ENCODE results near the gene NDST1.
A peak's percentile ranks its signal among the peaks of the same experiment; 100 is the strongest.

NDST1 gene

GRCh38 chr5:150582241-150583109, 74.5 kb downstream of the NDST1 start:
- Histone ChIP-seq H3K27me3 (replicated peaks in 2 of 5; ENCODE audit: control insufficient read depth in 4 of 5, insufficient read depth in 5 of 5, low read length in 4 of 5) (no peaks in the 10 kb centered on the region), H3K9me3 (ENCODE audit: control extremely low read depth in 1 of 5, control insufficient read depth in 4 of 5, insufficient read depth in 2 of 5, low read depth in 1 of 5, low read length in 4 of 5) (peaks cover 0 to under 1% (median 0%) of the 10 kb centered on the region in 5 experiments), H3K27ac (ENCODE audit: insufficient read depth in 1 of 2, low read depth in 1 of 2, low read length in 2 of 2, poor library complexity in 1 of 2, severe bottlenecking in 2 of 2) (no peak overlapping the region), H3K36me3 (ENCODE audit: control insufficient read depth in 4 of 4, insufficient read depth in 4 of 4, low read length in 3 of 4) (no peaks in the 10 kb centered on the region), H3K4me1 (ENCODE audit: control extremely low read depth in 1 of 4, control insufficient read depth in 4 of 4, insufficient read depth in 4 of 4, low read length in 3 of 4) (peaks cover 0 to 13% (median 9%) of the 10 kb centered on the region in 4 experiments), H3K4me3 (ENCODE audit: control insufficient read depth in 1 of 7, extremely low read depth in 1 of 7, insufficient read depth in 4 of 7, low read depth in 2 of 7, low read length in 6 of 7) (no peak overlapping the region)
- peak in 2 of 3 donors; percentile 52 to 61 for DNase-seq
- ChIA-PET POLR2A (no interaction called here), CTCF (interaction anchor here (0.7 to 2.5 kb wide), 3 partner anchors 13 to 21 kb away, joined by 3 to 8 read pairs (median 4); no protein-coding TSS in a partner anchor)
- WGBS (ENCODE audit: insufficient coverage) = 0% methylated on average over 7 of the region's 19 CpGs

GRCh38 chr5:150583541-150584225, 75.8 kb downstream of the NDST1 start:
- no peak for DNase-seq
- Histone ChIP-seq H3K27ac (ENCODE audit: insufficient read depth in 1 of 2, low read depth in 1 of 2, low read length in 2 of 2, poor library complexity in 1 of 2, severe bottlenecking in 2 of 2) (no peak overlapping the region), H3K4me3 (ENCODE audit: control insufficient read depth in 1 of 7, extremely low read depth in 1 of 7, insufficient read depth in 4 of 7, low read depth in 2 of 7, low read length in 6 of 7) (no peak overlapping the region), H3K9me3 (ENCODE audit: control extremely low read depth in 1 of 5, control insufficient read depth in 4 of 5, insufficient read depth in 2 of 5, low read depth in 1 of 5, low read length in 4 of 5) (no peaks in the 10 kb centered on the region), H3K36me3 (ENCODE audit: control insufficient read depth in 4 of 4, insufficient read depth in 4 of 4, low read length in 3 of 4) (no peaks in the 10 kb centered on the region), H3K4me1 (ENCODE audit: control extremely low read depth in 1 of 4, control insufficient read depth in 4 of 4, insufficient read depth in 4 of 4, low read length in 3 of 4) (peaks cover 0 to 13% (median 9%) of the 10 kb centered on the region in 4 experiments), H3K27me3 (replicated peaks in 2 of 5; ENCODE audit: control insufficient read depth in 4 of 5, insufficient read depth in 5 of 5, low read length in 4 of 5) (no peaks in the 10 kb centered on the region)
- CTCF ChIA-PET = interaction anchor here (0.5 to 1.2 kb wide), 2 partner anchors 14 to 132 kb away, joined by 3 to 4 read pairs; no protein-coding TSS in a partner anchor
- 93% methylated on average over 9 of the region's 9 CpGs for WGBS (ENCODE audit: insufficient coverage)
- POLR2A ChIA-PET = interaction anchor here (0.7 kb wide), 1 partner anchor 33 kb away, joined by 4 read pairs; no protein-coding TSS in a partner anchor

GRCh38 chr5:150584556-150585335, 76.8 kb downstream of the NDST1 start:
- Histone ChIP-seq H3K4me1 (ENCODE audit: control extremely low read depth in 1 of 4, control insufficient read depth in 4 of 4, insufficient read depth in 4 of 4, low read length in 3 of 4) (peaks cover 0 to 13% (median 9%) of the 10 kb centered on the region in 4 experiments), H3K36me3 (ENCODE audit: control insufficient read depth in 4 of 4, insufficient read depth in 4 of 4, low read length in 3 of 4) (no peaks in the 10 kb centered on the region), H3K27ac (ENCODE audit: insufficient read depth in 1 of 2, low read depth in 1 of 2, low read length in 2 of 2, poor library complexity in 1 of 2, severe bottlenecking in 2 of 2) (no peak overlapping the region), H3K4me3 (ENCODE audit: control insufficient read depth in 1 of 7, extremely low read depth in 1 of 7, insufficient read depth in 4 of 7, low read depth in 2 of 7, low read length in 6 of 7) (no peak overlapping the region), H3K27me3 (replicated peaks in 2 of 5; ENCODE audit: control insufficient read depth in 4 of 5, insufficient read depth in 5 of 5, low read length in 4 of 5) (no peaks in the 10 kb centered on the region), H3K9me3 (ENCODE audit: control extremely low read depth in 1 of 5, control insufficient read depth in 4 of 5, insufficient read depth in 2 of 5, low read depth in 1 of 5, low read length in 4 of 5) (no peaks in the 10 kb centered on the region)
- ChIA-PET POLR2A (no interaction called here), CTCF (interaction anchor here (1.1 kb wide), 1 partner anchor 71 kb away, joined by 3 read pairs; no protein-coding TSS in a partner anchor)
- 95% methylated on average over 9 of the region's 12 CpGs for WGBS (ENCODE audit: insufficient coverage)
- DNase-seq = no peak

- H3K27ac ChIP-seq (ENCODE audit: insufficient read depth in 1 of 2, low read depth in 1 of 2, low read length in 2 of 2, poor library complexity in 1 of 2, severe bottlenecking in 2 of 2) = no peak overlapping the region
- H3K36me3 ChIP-seq (ENCODE audit: control insufficient read depth in 4 of 4, insufficient read depth in 4 of 4, low read length in 3 of 4) = no peaks in the 10 kb centered on the region
- H3K9me3 ChIP-seq (ENCODE audit: control extremely low read depth in 1 of 5, control insufficient read depth in 4 of 5, insufficient read depth in 2 of 5, low read depth in 1 of 5, low read length in 4 of 5) = no peaks in the 10 kb centered on the region
- ChIA-PET CTCF (interaction anchor here (0.9 to 1.1 kb wide), 2 partner anchors 12 to 70 kb away, joined by 3 read pairs; no protein-coding TSS in a partner anchor), POLR2A (no interaction called here)
- peaks cover 0 to 13% (median 9%) of the 10 kb centered on the region in 4 experiments for H3K4me1 ChIP-seq (ENCODE audit: control extremely low read depth in 1 of 4, control insufficient read depth in 4 of 4, insufficient read depth in 4 of 4, low read length in 3 of 4)
- no peak for DNase-seq
- WGBS (ENCODE audit: insufficient coverage) = 72% methylated on average over 9 of the region's 9 CpGs
- H3K27me3 ChIP-seq (replicated peaks in 2 of 5; ENCODE audit: control insufficient read depth in 4 of 5, insufficient read depth in 5 of 5, low read length in 4 of 5) = no peaks in the 10 kb centered on the region
- H3K4me3 ChIP-seq (ENCODE audit: control insufficient read depth in 1 of 7, extremely low read depth in 1 of 7, insufficient read depth in 4 of 7, low read depth in 2 of 7, low read length in 6 of 7) = no peak overlapping the region
These were observed 77.9 kb downstream of the NDST1 start for GRCh38 chr5:150585781-150586341.

- ChIA-PET CTCF (no interaction called here), POLR2A (no interaction called here)
- H3K36me3 ChIP-seq (ENCODE audit: control insufficient read depth in 4 of 4, insufficient read depth in 4 of 4, low read length in 3 of 4) = no peaks in the 10 kb centered on the region
- H3K27me3 ChIP-seq (replicated peaks in 2 of 5; ENCODE audit: control insufficient read depth in 4 of 5, insufficient read depth in 5 of 5, low read length in 4 of 5) = no peaks in the 10 kb centered on the region
- DNase-seq = no peak
- no peak overlapping the region for H3K27ac ChIP-seq (ENCODE audit: insufficient read depth in 1 of 2, low read depth in 1 of 2, low read length in 2 of 2, poor library complexity in 1 of 2, severe bottlenecking in 2 of 2)
- no peaks in the 10 kb centered on the region for H3K9me3 ChIP-seq (ENCODE audit: control extremely low read depth in 1 of 5, control insufficient read depth in 4 of 5, insufficient read depth in 2 of 5, low read depth in 1 of 5, low read length in 4 of 5)
- H3K4me3 ChIP-seq (ENCODE audit: control insufficient read depth in 1 of 7, extremely low read depth in 1 of 7, insufficient read depth in 4 of 7, low read depth in 2 of 7, low read length in 6 of 7) = no peak overlapping the region
- H3K4me1 ChIP-seq (ENCODE audit: control extremely low read depth in 1 of 4, control insufficient read depth in 4 of 4, insufficient read depth in 4 of 4, low read length in 3 of 4) = peaks cover 0 to 8% (median 6%) of the 10 kb centered on the region in 4 experiments
These were observed 79.1 kb downstream of the NDST1 start for GRCh38 chr5:150587016-150587415.

GRCh38 chr5:150587856-150588595, 80.1 kb downstream of the NDST1 start:
- H3K4me1 ChIP-seq (ENCODE audit: control extremely low read depth in 1 of 4, control insufficient read depth in 4 of 4, insufficient read depth in 4 of 4, low read length in 3 of 4) = no peaks in the 10 kb centered on the region
- WGBS (ENCODE audit: insufficient coverage) = 52% methylated on average over 3 of the region's 6 CpGs
- H3K9me3 ChIP-seq (ENCODE audit: control extremely low read depth in 1 of 5, control insufficient read depth in 4 of 5, insufficient read depth in 2 of 5, low read depth in 1 of 5, low read length in 4 of 5) = no peaks in the 10 kb centered on the region
- POLR2A ChIA-PET = no interaction called here
- no peak for DNase-seq
- no peaks in the 10 kb centered on the region for H3K27me3 ChIP-seq (replicated peaks in 2 of 5; ENCODE audit: control insufficient read depth in 4 of 5, insufficient read depth in 5 of 5, low read length in 4 of 5)
- no peak overlapping the region for H3K27ac ChIP-seq (ENCODE audit: insufficient read depth in 1 of 2, low read depth in 1 of 2, low read length in 2 of 2, poor library complexity in 1 of 2, severe bottlenecking in 2 of 2)
- H3K4me3 ChIP-seq (ENCODE audit: control insufficient read depth in 1 of 7, extremely low read depth in 1 of 7, insufficient read depth in 4 of 7, low read depth in 2 of 7, low read length in 6 of 7) = no peak overlapping the region
- no peaks in the 10 kb centered on the region for H3K36me3 ChIP-seq (ENCODE audit: control insufficient read depth in 4 of 4, insufficient read depth in 4 of 4, low read length in 3 of 4)
- CTCF ChIA-PET = interaction anchor here (0.8 kb wide), 1 partner anchor 116 kb away, joined by 3 read pairs; no protein-coding TSS in a partner anchor

Measured in common myeloid progenitor, CD34-positive (primary cell).